ENCODE data around the gene EPS15.
"Not testable (repeated sequence)": the region's sequence is repeated elsewhere in the genome, so short reads cannot be mapped to it uniquely, and the experiment has no call there.

Gene EPS15

DNA sequence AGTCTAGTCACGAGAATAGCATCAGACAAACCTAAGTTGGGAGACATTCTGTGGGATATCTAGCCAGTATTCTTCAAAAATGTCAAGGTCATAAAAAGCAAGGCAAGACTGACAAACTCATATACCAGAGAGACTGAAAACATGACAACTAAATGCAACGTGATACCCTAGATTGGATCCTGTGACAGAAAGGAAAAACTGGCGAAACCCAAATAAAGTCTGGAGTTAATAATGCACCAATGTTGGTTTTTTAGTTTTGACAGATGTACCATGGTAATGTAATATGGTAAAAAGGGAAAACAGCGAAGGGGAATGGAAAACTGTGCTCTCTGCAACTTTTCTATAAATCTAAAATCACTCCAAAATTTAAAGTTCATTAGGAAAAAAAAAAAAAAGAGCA is 64.5 kb downstream of the EPS15 start:
- in situ Hi-C loops (cut with HindIII; ENCODE audit: low sequenced_read_pairs) = no loop called here
- no peak overlapping the region for H3K4me3 ChIP-seq (ENCODE audit: low read depth, low read length)
- TF ChIP-seq, protein P1, sequence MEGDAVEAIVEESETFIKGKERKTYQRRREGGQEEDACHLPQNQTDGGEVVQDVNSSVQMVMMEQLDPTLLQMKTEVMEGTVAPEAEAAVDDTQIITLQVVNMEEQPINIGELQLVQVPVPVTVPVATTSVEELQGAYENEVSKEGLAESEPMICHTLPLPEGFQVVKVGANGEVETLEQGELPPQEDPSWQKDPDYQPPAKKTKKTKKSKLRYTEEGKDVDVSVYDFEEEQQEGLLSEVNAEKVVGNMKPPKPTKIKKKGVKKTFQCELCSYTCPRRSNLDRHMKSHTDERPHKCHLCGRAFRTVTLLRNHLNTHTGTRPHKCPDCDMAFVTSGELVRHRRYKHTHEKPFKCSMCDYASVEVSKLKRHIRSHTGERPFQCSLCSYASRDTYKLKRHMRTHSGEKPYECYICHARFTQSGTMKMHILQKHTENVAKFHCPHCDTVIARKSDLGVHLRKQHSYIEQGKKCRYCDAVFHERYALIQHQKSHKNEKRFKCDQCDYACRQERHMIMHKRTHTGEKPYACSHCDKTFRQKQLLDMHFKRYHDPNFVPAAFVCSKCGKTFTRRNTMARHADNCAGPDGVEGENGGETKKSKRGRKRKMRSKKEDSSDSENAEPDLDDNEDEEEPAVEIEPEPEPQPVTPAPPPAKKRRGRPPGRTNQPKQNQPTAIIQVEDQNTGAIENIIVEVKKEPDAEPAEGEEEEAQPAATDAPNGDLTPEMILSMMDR (IDR thresholded peaks at IDR 0.05; ENCODE audit: low read depth, low read length) = no peak
- no peak for DNase-seq (ENCODE audit: low read depth, low spot score)

DNA sequence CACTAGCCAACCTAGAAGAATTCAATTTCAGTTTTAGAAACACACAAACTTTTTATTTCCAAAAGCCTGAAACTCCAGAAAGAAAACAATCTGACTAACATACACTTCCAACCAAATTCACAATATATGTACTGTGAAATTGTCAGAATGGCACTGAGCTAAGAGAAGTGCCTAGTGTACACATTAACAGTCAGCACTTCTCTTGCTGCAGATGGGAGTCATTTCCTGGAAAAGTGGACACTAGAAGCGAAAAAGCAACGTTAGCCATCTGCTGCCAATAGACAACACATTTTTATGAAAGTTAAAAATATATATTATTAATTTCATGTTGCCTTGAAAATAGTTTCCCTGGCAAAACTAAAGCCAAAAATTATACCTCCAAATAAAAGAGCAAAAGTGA is 66.1 kb downstream of the EPS15 start:
- in situ Hi-C loops (cut with HindIII; ENCODE audit: low sequenced_read_pairs) = no loop called here
- TF ChIP-seq, protein P1 (IDR thresholded peaks at IDR 0.05; ENCODE audit: low read depth, low read length) = no peak
- H3K4me3 ChIP-seq (ENCODE audit: low read depth, low read length) = no peak overlapping the region
- no peak for DNase-seq (ENCODE audit: low read depth, low spot score)

DNA sequence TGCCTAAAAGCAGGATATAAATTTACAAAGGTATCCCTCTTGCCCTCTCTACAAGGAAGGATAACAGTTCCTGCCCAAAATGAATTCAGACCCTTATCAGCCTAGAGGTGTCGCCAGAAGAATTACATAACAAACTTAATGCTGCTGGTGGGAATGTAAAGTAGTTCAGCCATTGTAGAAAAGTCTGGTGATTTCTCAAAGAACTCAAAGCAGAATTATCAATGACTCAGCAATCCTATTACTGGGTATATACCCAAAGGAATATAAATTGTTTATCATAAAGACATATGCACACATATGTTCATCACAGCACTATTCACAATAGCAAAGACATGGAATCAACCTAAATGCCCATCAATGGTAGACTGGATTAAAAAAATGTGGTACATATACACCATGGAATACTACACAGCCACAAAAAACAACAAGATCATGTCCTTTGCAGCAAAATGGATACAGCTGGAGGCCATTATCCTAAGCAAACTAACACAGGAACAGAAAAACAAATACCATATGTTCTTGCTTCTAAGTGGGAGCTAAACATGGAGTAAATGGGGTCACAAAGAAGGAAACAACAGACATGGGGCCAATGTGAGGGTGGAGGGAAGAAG is 70.1 kb downstream of the EPS15 start:
- H3K4me3 ChIP-seq (ENCODE audit: low read depth, low read length); in situ Hi-C loops (cut with HindIII; ENCODE audit: low sequenced_read_pairs); DNase-seq (ENCODE audit: low read depth, low spot score): not testable (repeated sequence)

DNA sequence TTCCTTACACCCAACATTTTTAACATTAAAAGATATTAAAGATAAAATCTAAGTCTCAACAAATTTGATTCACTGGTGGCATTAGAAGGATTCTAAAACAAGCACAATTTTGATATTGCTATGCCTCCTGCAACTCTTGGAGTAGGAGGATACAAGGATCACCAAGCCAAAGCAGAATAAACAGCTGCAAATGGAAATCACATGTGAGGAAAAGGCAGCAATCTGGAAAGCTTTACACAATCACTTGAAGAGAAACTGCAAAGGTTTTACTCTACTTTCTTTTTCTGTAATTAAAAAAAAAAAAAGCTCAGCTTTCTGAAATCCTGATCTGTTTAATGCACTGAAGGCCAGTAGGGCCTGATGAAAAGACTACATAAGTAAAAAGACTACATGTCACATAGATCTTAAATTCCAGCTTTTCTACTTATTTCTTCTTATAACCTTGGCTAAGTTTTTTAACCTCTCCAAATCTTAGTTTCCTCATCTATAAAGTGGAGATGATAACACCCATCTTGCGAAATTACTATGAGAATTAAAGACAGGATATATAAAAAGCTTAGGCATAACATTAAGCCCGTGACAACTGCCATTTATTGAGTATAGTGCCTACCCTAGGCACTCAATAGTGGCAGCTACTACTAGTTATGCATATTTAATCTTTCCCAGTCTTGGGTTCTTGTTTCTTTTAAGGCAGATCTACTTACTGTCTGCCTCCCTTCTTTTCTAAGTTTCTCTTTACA is 73.5 kb downstream of the EPS15 start:
- no peak for DNase-seq (ENCODE audit: low read depth, low spot score)
- TF ChIP-seq, protein P1 (IDR thresholded peaks at IDR 0.05; ENCODE audit: low read depth, low read length) = no peak
- no peak overlapping the region for H3K4me3 ChIP-seq (ENCODE audit: low read depth, low read length)
- in situ Hi-C loops (cut with HindIII; ENCODE audit: low sequenced_read_pairs) = no loop called here

DNA sequence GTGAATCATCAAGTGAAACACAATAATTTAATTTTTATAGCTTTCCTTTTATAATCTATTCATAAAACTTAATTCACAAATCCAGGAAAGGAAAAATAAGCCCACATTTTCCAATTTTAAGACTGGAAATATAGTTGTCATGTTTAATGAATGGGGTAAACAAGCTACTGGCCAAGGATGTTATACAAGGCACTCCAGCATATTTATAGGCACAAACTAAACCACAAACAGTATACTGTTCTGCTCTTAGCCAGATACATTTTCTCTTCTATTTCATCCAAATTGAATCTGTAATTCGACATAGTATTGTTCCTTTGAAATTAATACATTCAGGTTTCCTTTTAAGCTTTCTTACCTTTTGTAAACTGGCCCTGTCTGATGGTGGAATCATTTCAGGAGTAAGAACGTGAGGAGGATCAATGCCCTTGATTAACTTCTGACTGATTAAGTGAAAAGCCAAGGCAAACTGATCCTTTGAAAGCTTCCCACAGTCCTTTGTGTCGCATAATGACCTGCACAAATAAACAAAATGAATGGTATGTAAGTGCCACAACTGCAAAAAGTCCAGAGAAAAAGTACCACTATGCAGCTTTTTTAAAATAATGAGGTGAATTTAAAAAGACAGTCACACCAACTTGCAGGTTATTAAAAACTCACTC is 74.4 kb downstream of the EPS15 start:
- TF ChIP-seq, protein P1 (IDR thresholded peaks at IDR 0.05; ENCODE audit: low read depth, low read length) = no peak
- DNase-seq (ENCODE audit: low read depth, low spot score) = no peak
- H3K4me3 ChIP-seq (ENCODE audit: low read depth, low read length) = no peak overlapping the region
- in situ Hi-C loops (cut with HindIII; ENCODE audit: low sequenced_read_pairs) = no loop called here

DNA sequence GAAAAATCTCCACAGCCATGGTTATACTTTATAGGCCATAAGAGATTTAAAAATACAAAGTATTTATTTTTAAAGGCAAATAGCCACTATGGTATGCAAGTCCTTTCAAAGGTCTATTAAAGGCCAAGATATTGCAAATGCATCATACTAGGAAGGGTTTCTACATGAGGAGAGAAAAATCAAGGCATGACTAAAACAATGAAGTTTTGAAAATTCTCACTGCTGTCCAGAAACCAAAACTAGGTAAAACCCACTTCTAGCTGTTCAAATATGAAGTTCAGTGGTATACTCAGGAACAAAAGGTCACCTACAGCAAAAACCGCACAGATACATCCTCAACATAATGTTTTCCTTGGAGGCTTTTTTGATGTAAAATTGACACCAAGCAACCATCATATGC is 75.0 kb downstream of the EPS15 start:
- peak; percentile 66 for DNase-seq (ENCODE audit: low read depth, low spot score)
- TF ChIP-seq, protein P1 (IDR thresholded peaks at IDR 0.05; ENCODE audit: low read depth, low read length) = no peak
- in situ Hi-C loops (cut with HindIII; ENCODE audit: low sequenced_read_pairs) = no loop called here
- H3K4me3 ChIP-seq (ENCODE audit: low read depth, low read length) = no peak overlapping the region

DNA sequence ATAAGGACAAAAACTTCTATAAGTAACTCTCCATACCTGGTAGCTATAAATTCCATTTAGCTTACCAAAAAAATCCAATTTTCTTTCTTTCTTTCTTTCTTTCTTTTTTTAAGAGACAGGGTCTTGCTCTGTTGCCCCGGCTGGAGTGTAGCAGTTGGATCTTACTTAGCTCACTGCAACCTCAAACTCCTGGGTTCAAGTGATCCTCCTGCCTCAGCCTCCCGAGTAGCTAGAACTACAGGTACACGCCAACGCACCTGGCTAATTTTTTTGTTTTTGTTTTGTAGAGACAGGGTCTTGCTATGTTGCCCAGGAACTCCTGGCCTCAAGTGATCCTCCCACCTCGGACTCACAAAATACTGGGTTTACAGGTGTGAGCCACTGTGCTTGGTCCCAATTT is 75.5 kb downstream of the EPS15 start:
- TF ChIP-seq, protein P1 (IDR thresholded peaks at IDR 0.05; ENCODE audit: low read depth, low read length) = no peak
- in situ Hi-C loops (cut with HindIII; ENCODE audit: low sequenced_read_pairs) = no loop called here
- no peak for DNase-seq (ENCODE audit: low read depth, low spot score)
- no peak overlapping the region for H3K4me3 ChIP-seq (ENCODE audit: low read depth, low read length)

Data from astrocyte of the spinal cord (primary cell).